Measurements from ENCODE around the gene ARF5.

ARF5 gene

GRCh38 chr7:127600885-127601284 is 12.7 kb downstream of the ARF5 start:
- H3K79me2 ChIP-seq (ENCODE audit: insufficient read depth, low read length): no peaks in the 10 kb centered on the region
- no peak overlapping the region for H3K4me2 ChIP-seq (ENCODE audit: low read depth, low read length, poor library complexity, severe bottlenecking)
- no peaks in the 10 kb centered on the region for H3K27me3 ChIP-seq (ENCODE audit: low read length)
- no peak overlapping the region for H2AFZ ChIP-seq (ENCODE audit: low read depth, low read length, severe bottlenecking)
- H3K9me3 ChIP-seq (ENCODE audit: insufficient read depth, low read length): no peaks in the 10 kb centered on the region
- no peaks in the 10 kb centered on the region for H3K36me3 ChIP-seq (ENCODE audit: low read length)
- no peak overlapping the region for H3K4me3 ChIP-seq (ENCODE audit: insufficient read depth, low read length, poor library complexity, severe bottlenecking)
- no peak overlapping the region for H3K27ac ChIP-seq (ENCODE audit: low read depth, low read length)
- H3K9me2 ChIP-seq (replicated peaks; ENCODE audit: insufficient read depth, low read length): no peaks in the 10 kb centered on the region
- H3F3A ChIP-seq (ENCODE audit: insufficient read depth): no peaks in the 10 kb centered on the region
- H4K20me1 ChIP-seq (ENCODE audit: low read depth, low read length): no peaks in the 10 kb centered on the region
- no peak for TF ChIP-seq EZH2phosphoT487 (conservative IDR thresholded peaks at IDR 0.05; ENCODE audit: low read length)
- no peak overlapping the region for H3K9ac ChIP-seq (ENCODE audit: low read length)

GRCh38 chr7:127608446-127608845 is 20.2 kb downstream of the ARF5 start:
- Histone ChIP-seq H3K4me2 (ENCODE audit: low read depth, low read length, poor library complexity, severe bottlenecking) (no peak overlapping the region), H3K9me2 (replicated peaks; ENCODE audit: insufficient read depth, low read length) (no peaks in the 10 kb centered on the region), H3F3A (ENCODE audit: insufficient read depth) (no peaks in the 10 kb centered on the region), H3K79me2 (ENCODE audit: insufficient read depth, low read length) (no peaks in the 10 kb centered on the region), H3K36me3 (ENCODE audit: low read length) (no peaks in the 10 kb centered on the region), H4K20me1 (ENCODE audit: low read depth, low read length) (no peaks in the 10 kb centered on the region), H3K4me3 (ENCODE audit: insufficient read depth, low read length, poor library complexity, severe bottlenecking) (no peak overlapping the region), H3K9ac (ENCODE audit: low read length) (no peak overlapping the region), H2AFZ (ENCODE audit: low read depth, low read length, severe bottlenecking) (no peak overlapping the region), H3K9me3 (ENCODE audit: insufficient read depth, low read length) (peaks cover 13% of the 10 kb centered on the region; the same call in 1 of the 2 replicates), H3K27ac (ENCODE audit: low read depth, low read length) (no peak overlapping the region), H3K27me3 (ENCODE audit: low read length) (no peaks in the 10 kb centered on the region; the same call in 1 of the 2 replicates)
- no peak for TF ChIP-seq EZH2phosphoT487 (conservative IDR thresholded peaks at IDR 0.05; ENCODE audit: low read length)
- TF ChIP-seq CTCF (IDR thresholded peaks at IDR 0.05; ENCODE audit: insufficient read depth, low read length, poor library complexity, severe bottlenecking): no peak

GRCh38 chr7:127609297-127609696 is 21.1 kb downstream of the ARF5 start:
- no peaks in the 10 kb centered on the region for H3K79me2 ChIP-seq (ENCODE audit: insufficient read depth, low read length)
- no peak overlapping the region for H3K27ac ChIP-seq (ENCODE audit: low read depth, low read length)
- no peaks in the 10 kb centered on the region; the same call in 1 of the 2 replicates for H3K27me3 ChIP-seq (ENCODE audit: low read length)
- no peak overlapping the region for H3K4me2 ChIP-seq (ENCODE audit: low read depth, low read length, poor library complexity, severe bottlenecking)
- H3K4me3 ChIP-seq (ENCODE audit: insufficient read depth, low read length, poor library complexity, severe bottlenecking): no peak overlapping the region
- H3K9me2 ChIP-seq (replicated peaks; ENCODE audit: insufficient read depth, low read length): no peaks in the 10 kb centered on the region
- peaks cover 13% of the 10 kb centered on the region; the same call in 1 of the 2 replicates for H3K9me3 ChIP-seq (ENCODE audit: insufficient read depth, low read length)
- H3K9ac ChIP-seq (ENCODE audit: low read length): no peak overlapping the region
- no peaks in the 10 kb centered on the region for H3F3A ChIP-seq (ENCODE audit: insufficient read depth)
- TF ChIP-seq EZH2phosphoT487 (conservative IDR thresholded peaks at IDR 0.05; ENCODE audit: low read length) (no peak), CTCF (IDR thresholded peaks at IDR 0.05; ENCODE audit: insufficient read depth, low read length, poor library complexity, severe bottlenecking) (no peak)
- no peak overlapping the region for H2AFZ ChIP-seq (ENCODE audit: low read depth, low read length, severe bottlenecking)
- no peaks in the 10 kb centered on the region for H4K20me1 ChIP-seq (ENCODE audit: low read depth, low read length)
- no peaks in the 10 kb centered on the region for H3K36me3 ChIP-seq (ENCODE audit: low read length)

- Histone ChIP-seq H3K9me2 (replicated peaks; ENCODE audit: insufficient read depth, low read length) (no peaks in the 10 kb centered on the region), H3K27ac (ENCODE audit: low read depth, low read length) (no peak overlapping the region), H2AFZ (ENCODE audit: low read depth, low read length, severe bottlenecking) (no peak overlapping the region), H3K4me3 (ENCODE audit: insufficient read depth, low read length, poor library complexity, severe bottlenecking) (no peak overlapping the region), H3K27me3 (ENCODE audit: low read length) (no peaks in the 10 kb centered on the region; the same call in 1 of the 2 replicates), H3K79me2 (ENCODE audit: insufficient read depth, low read length) (no peaks in the 10 kb centered on the region), H4K20me1 (ENCODE audit: low read depth, low read length) (no peaks in the 10 kb centered on the region), H3K36me3 (ENCODE audit: low read length) (no peaks in the 10 kb centered on the region), H3K9me3 (ENCODE audit: insufficient read depth, low read length) (peaks cover 13% of the 10 kb centered on the region; the same call in 1 of the 2 replicates), H3K9ac (ENCODE audit: low read length) (no peak overlapping the region), H3F3A (ENCODE audit: insufficient read depth) (no peaks in the 10 kb centered on the region), H3K4me2 (ENCODE audit: low read depth, low read length, poor library complexity, severe bottlenecking) (no peak overlapping the region)
- TF ChIP-seq CTCF (IDR thresholded peaks at IDR 0.05; ENCODE audit: insufficient read depth, low read length, poor library complexity, severe bottlenecking): no peak
- TF ChIP-seq EZH2phosphoT487 (conservative IDR thresholded peaks at IDR 0.05; ENCODE audit: low read length): no peak
These were observed 24.1 kb downstream of the ARF5 start for GRCh38 chr7:127612263-127612662.

Measured in SU-DHL-6 (cell line).